Measurements from ENCODE around the gene ATAD5.

DNA sequence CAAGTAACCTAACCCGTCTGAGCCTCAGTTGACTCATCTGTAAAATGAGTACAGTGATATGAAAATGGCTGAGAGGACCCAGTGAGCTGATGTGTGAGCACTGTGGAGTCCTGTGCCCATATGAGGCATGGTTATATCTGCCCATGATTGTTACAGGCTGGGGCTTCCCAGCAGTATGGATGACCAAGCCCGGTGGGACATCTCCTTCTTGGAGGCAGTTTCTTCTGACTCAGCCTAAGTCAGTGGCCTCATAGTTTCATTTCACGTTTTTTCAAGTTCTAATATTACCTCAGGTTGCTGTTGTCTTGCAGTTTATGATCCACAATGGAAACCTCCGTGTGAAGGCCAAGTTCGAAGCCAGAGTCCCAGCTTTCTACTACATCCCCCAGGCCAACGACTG, 94.8 kb downstream of the ATAD5 start:
- TF ChIP-seq POLR2A (IDR thresholded peaks at IDR 0.05) (no peak), CTCF (IDR thresholded peaks at IDR 0.05) (no peak)
